Endothelial cell of umbilical vein (primary cell): ENCODE measurements around the gene ZBTB21. TPM values are rescaled to one million over a fixed set of nuclear protein-coding genes. Genes with fewer than 3 reads are reported as not detected.

Source experiments
- BruUV-seq: library from RNA; stranded (reverse); fragments of 400-500 nt; replicated peaks from 2 replicates; lab custom pipeline; 2021; lab: Mats Ljungman, UMichigan
- CTCF ChIA-PET: fragments of 300-600, 350-600 bp; sonication (Branson Sonifier 250); formaldehyde crosslinking; loops from one replicate; lab custom pipeline; 2021; ENCODE audit warnings: antibody characterized with exemption, inconsistent platforms; lab: Charles Lee
- POLR2A ChIA-PET: fragments of 300-600, 350-600 bp; sonication (Branson Sonifier 250); formaldehyde crosslinking; loops from one replicate; lab custom pipeline; 2021; ENCODE audit warnings: antibody characterized with exemption, inconsistent platforms; lab: Charles Lee
- DNase-seq: peaks from one replicate; pipeline ENCODE4 v3.0.0-alpha.2; 2011; ENCODE audit warnings: low read depth, low spot score
- FAIRE-seq: peaks from 2 replicates; lab custom pipeline; 2011; peaks lifted over from hg19 to GRCh38; lab: Jason Lieb, UNC
- H2AFZ ChIP-seq: 2 replicates; pipeline ENCODE4 v1.6.0; 2012; ENCODE audit warnings: low read depth, low read length, control low read depth, inconsistent platforms
- H3K27ac ChIP-seq: 2 replicates; pipeline ENCODE4 v1.5.1; 2011; ENCODE audit warnings: low read depth, mild to moderate bottlenecking, control low read depth, low read length, moderate library complexity; ENCODE audit not compliant: insufficient read depth
- H3K27me3 ChIP-seq, 2 experiments: 2 replicates each; pipeline versions ENCODE4 v1.6.0 to v1.6.1; 2011; ENCODE audit warnings: low read length in 2 of 2, mixed read lengths in 1 of 2; ENCODE audit not compliant: control insufficient read depth in 2 of 2, insufficient read depth in 2 of 2
- H3K36me3 ChIP-seq, 2 experiments: 2 replicates in 1 of 2; 3 replicates in 1 of 2; pipeline ENCODE4 v1.5.1; 2011; ENCODE audit warnings: low read length in 2 of 2, mild to moderate bottlenecking in 1 of 2, moderate library complexity in 1 of 2; ENCODE audit not compliant: control insufficient read depth in 2 of 2, insufficient read depth in 2 of 2; ENCODE audit errors: extremely low read depth in 1 of 2
- H3K4me1 ChIP-seq: 3 replicates; pipeline ENCODE4 v1.5.1; 2011; ENCODE audit warnings: mild to moderate bottlenecking, low read length; ENCODE audit not compliant: control insufficient read depth, insufficient read depth; ENCODE audit errors: extremely low read depth
- H3K4me2 ChIP-seq: 2 replicates; pipeline ENCODE4 v1.6.1; 2011; ENCODE audit warnings: low read length, control low read depth, mixed read lengths; ENCODE audit not compliant: insufficient read depth
- H3K4me3 ChIP-seq, 3 experiments: fragments of 200-600 bp in 1 of 3; sonication (generic), shearing (Covaris generic) in 1 of 3; replicated peaks in 1 of 3; 2 replicates each; pipeline ENCODE4 v1.5.1; 2011 to 2016; ENCODE audit warnings: control low read depth in 3 of 3, low read length in 3 of 3, mild to moderate bottlenecking in 2 of 3, inconsistent platforms in 1 of 3, low read depth in 1 of 3, moderate library complexity in 1 of 3; ENCODE audit not compliant: insufficient read depth in 1 of 3
- H3K79me2 ChIP-seq: 2 replicates; pipeline ENCODE4 v1.6.0; 2012; ENCODE audit warnings: low read length, inconsistent platforms; ENCODE audit not compliant: control insufficient read depth, insufficient read depth
- H3K9ac ChIP-seq: replicated peaks from 2 replicates; pipeline ENCODE3; 2011; ENCODE audit warnings: low read length, control low read depth; ENCODE audit not compliant: insufficient read depth; ENCODE audit errors: extremely low read depth
- H3K9me1 ChIP-seq: replicated peaks from 3 replicates; pipeline ENCODE4 v1.6.0; 2011; ENCODE audit warnings: mild to moderate bottlenecking, low read length; ENCODE audit not compliant: control insufficient read depth, insufficient read depth; ENCODE audit errors: extremely low read depth
- H3K9me3 ChIP-seq: replicated peaks from 2 replicates; pipeline ENCODE4 v1.5.1; 2012; ENCODE audit warnings: low read length, inconsistent platforms; ENCODE audit not compliant: control insufficient read depth, insufficient read depth
- H4K20me1 ChIP-seq: replicated peaks from 2 replicates; pipeline ENCODE3; 2011; ENCODE audit warnings: mild to moderate bottlenecking, low read length; ENCODE audit not compliant: control insufficient read depth, insufficient read depth; ENCODE audit errors: extremely low read depth
- CTCF ChIP-seq, 2 donors: IDR thresholded peaks; 1 replicate in 1 of 2; 2 replicates in 1 of 2; pipeline ENCODE4 v1.5.1; 2011; ENCODE audit warnings: low read length in 2 of 2, mild to moderate bottlenecking in 2 of 2, moderate library complexity in 2 of 2, control low read depth in 1 of 2, inconsistent platforms in 1 of 2, low read depth in 1 of 2; ENCODE audit not compliant: insufficient read depth in 1 of 2; ENCODE audit errors: extremely low read depth in 1 of 2
- EZH2 ChIP-seq: IDR thresholded peaks from 2 replicates; pipeline ENCODE4 v1.6.1; 2012; ENCODE audit warnings: borderline replicate concordance, low read depth, mild to moderate bottlenecking, moderate library complexity, low read length, inconsistent platforms; ENCODE audit not compliant: severe bottlenecking
- FOS ChIP-seq: IDR thresholded peaks from 2 replicates; pipeline ENCODE4 v1.6.1; 2011; ENCODE audit warnings: mild to moderate bottlenecking, low read length, moderate library complexity, borderline replicate concordance; ENCODE audit not compliant: insufficient read depth
- GATA2 ChIP-seq: IDR thresholded peaks from 2 replicates; pipeline ENCODE4 v1.7.0; 2011; ENCODE audit warnings: low read depth, mild to moderate bottlenecking, moderate library complexity, mixed read lengths, low read length; ENCODE audit not compliant: insufficient read length, insufficient read depth
- JUN ChIP-seq: IDR thresholded peaks from 2 replicates; pipeline ENCODE4 v1.6.1; 2011; ENCODE audit warnings: borderline replicate concordance, low read depth; ENCODE audit not compliant: insufficient read length, insufficient read depth
- MYC ChIP-seq: IDR thresholded peaks from one replicate; pipeline ENCODE4 v1.6.1; 2011; ENCODE audit warnings: mild to moderate bottlenecking, low read depth, low read length
- POLR2A ChIP-seq: IDR thresholded peaks from 2 replicates; pipeline ENCODE4 v1.6.1; 2012; ENCODE audit warnings: low read depth, mild to moderate bottlenecking, control low read depth, low read length
- POLR2AphosphoS5 ChIP-seq: IDR thresholded peaks from 2 replicates; pipeline ENCODE4 v1.6.1; 2012; ENCODE audit warnings: low read depth, mild to moderate bottlenecking, control low read depth, low read length, moderate library complexity; ENCODE audit not compliant: insufficient read depth
- dilution Hi-C: fragments of 300-500 bp; cut with MboI; formaldehyde crosslinking; loops from one replicate; pipeline ENCODE4 v1.15.0; 2019; ENCODE audit warnings: low sequenced_read_pairs; ENCODE audit not compliant: extremely low pct_ligation_motif_present
- intact Hi-C: fragments of 100-400 bp; cut with micrococcal nuclease; formaldehyde crosslinking; loops from one replicate; pipeline ENCODE4 v1.10.0; 2022
- polyA plus RNA-seq, 4 experiments: library from polyadenylated mRNA; depleted of rRNA in 3 of 4; stranded (reverse) in 3 of 4; unstranded in 1 of 4; fragments of >200 nt; gene quantifications; 2 replicates each; pipeline versions ENCODE4 v1.2.1 to v1.2.3, GENCODE V29; 2011 to 2012; ENCODE audit warnings: missing spikeins in 1 of 4
- total RNA-seq: library from RNA; stranded (reverse); gene quantifications from 2 replicates; pipeline ENCODE4 v1.2.3, GENCODE V29; 2021
- TF ChIP-seq, protein P1 (sequence below): IDR thresholded peaks from 2 replicates; pipeline ENCODE4 v1.6.1; 2011; ENCODE audit not compliant: insufficient read depth, insufficient read length

The ZBTB21 gene
- total and polyA plus RNA-seq, 2 donors (not counting 3 experiments of a cell fraction or from before 2014, with no cell fraction given): 2.8 to 12.4 TPM

DNA sequence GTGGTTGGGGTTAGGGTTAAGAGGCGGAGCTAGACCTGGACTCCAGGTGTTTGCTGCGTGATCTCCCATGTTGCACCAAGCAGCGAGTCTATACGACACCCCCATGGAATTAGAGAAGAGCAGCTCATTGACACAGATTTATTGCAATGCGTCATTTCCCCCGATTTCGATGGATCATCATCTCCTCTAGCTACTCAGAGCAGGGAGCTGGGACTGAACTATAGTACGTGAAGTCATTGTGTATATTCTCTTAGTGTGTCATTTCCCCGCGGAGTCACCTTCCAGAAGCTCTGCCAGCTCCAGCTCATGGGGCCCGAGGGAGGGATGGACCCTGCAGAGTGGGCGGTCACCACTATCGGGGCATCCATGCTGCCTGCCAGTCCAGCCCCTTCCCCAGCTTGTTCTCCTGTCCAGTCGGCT lies 48.9 kb downstream of the ZBTB21 start:
- BruUV-seq: no TSS peak
- H3K4me3 ChIP-seq: no peak overlapping the region
- DNase-seq (peak; percentile 87), FAIRE-seq (peak; percentile 93)
- no peaks in the 10 kb centered on the region for H3K79me2 ChIP-seq
- H3K4me1 ChIP-seq: peaks cover 48% of the 10 kb centered on the region
- peak overlapping the region; percentile 77 for H3K9ac ChIP-seq
- H3K9me3 ChIP-seq: no peaks in the 10 kb centered on the region
- H3K27me3 ChIP-seq: no peaks in the 10 kb centered on the region
- ChIA-PET CTCF (interaction anchor here (0.9 to 2.4 kb wide), 8 partner anchors 10 to 156 kb away, joined by 3 to 11 read pairs (median 6); partner anchors contain the start of gene ZBTB21), POLR2A (interaction anchor here (0.7 to 1.0 kb wide), 2 partner anchors 13 to 136 kb away, joined by 3 to 4 read pairs; no protein-coding TSS in a partner anchor)
- intact Hi-C loops (no loop called here), dilution Hi-C loops (no loop called here)
- H3K9me1 ChIP-seq: no peaks in the 10 kb centered on the region
- TF ChIP-seq GATA2 (peak; percentile 14), POLR2A (peak; percentile 19), CTCF (IDR thresholded peaks at IDR 0.05; ENCODE audit: extremely low read depth in 1 of 2, insufficient read depth in 1 of 2, low read depth in 1 of 2, low read length in 2 of 2) (no peak), JUN (peak; percentile 92), MYC (no peak), EZH2 (no peak), POLR2AphosphoS5 (peak; percentile 66), FOS (peak; percentile 92)
- TF ChIP-seq, protein P1, sequence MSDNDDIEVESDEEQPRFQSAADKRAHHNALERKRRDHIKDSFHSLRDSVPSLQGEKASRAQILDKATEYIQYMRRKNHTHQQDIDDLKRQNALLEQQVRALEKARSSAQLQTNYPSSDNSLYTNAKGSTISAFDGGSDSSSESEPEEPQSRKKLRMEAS: peak; percentile 3
- H3K36me3 ChIP-seq: no peaks in the 10 kb centered on the region
- peak overlapping the region; percentile 22 for H2AFZ ChIP-seq
- H3K27ac ChIP-seq: peak overlapping the region; percentile 81
- peak overlapping the region; percentile 49 for H3K4me2 ChIP-seq
- no peaks in the 10 kb centered on the region for H4K20me1 ChIP-seq
